ENCODE measurements around the gene ASXL2. TPM values are rescaled to one million over a fixed set of nuclear protein-coding genes. Genes with fewer than 3 reads are reported as not detected.

Gene ASXL2
- total RNA-seq, 4 donors from 2014 or later: 19.2 to 23.5 (median 20.4) TPM

DNA sequence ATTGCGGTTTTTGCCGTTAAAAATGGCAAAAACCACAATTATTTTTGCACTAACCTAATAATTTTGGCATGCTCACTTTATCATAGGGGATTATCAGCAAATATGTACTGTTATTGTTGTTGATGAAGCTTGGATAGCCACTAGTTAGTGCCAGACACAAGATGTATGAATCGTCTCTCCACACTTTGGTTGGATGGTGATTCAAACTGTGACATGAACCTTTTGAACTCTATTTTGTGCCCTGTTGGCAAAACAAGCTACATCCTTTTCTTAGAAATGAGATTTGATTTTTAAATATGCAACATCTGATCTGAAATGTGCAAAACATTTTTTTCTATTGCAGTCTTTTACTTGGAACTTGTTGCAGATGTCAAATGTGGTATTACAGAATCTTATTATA lies 156.1 kb downstream of the ASXL2 start:
- Histone ChIP-seq H3K9me3 (no peaks in the 10 kb centered on the region), H3K4me3 (replicated peaks in 1 of 3) (no peak overlapping the region), H3K4me1 (no peaks in the 10 kb centered on the region), H3K36me3 (no peaks in the 10 kb centered on the region), H3K27ac (no peak overlapping the region), H3K27me3 (no peaks in the 10 kb centered on the region)
- 84 to 87% methylated on average over 3 of the region's 3 CpGs for WGBS, 2 donors
- intact Hi-C loops (cut with DNase I): no loop called here
- TF ChIP-seq POLR2A (IDR thresholded peaks at IDR 0.05): no peak
- TF ChIP-seq, protein P1, sequence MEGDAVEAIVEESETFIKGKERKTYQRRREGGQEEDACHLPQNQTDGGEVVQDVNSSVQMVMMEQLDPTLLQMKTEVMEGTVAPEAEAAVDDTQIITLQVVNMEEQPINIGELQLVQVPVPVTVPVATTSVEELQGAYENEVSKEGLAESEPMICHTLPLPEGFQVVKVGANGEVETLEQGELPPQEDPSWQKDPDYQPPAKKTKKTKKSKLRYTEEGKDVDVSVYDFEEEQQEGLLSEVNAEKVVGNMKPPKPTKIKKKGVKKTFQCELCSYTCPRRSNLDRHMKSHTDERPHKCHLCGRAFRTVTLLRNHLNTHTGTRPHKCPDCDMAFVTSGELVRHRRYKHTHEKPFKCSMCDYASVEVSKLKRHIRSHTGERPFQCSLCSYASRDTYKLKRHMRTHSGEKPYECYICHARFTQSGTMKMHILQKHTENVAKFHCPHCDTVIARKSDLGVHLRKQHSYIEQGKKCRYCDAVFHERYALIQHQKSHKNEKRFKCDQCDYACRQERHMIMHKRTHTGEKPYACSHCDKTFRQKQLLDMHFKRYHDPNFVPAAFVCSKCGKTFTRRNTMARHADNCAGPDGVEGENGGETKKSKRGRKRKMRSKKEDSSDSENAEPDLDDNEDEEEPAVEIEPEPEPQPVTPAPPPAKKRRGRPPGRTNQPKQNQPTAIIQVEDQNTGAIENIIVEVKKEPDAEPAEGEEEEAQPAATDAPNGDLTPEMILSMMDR (IDR thresholded peaks at IDR 0.05): no peak
- no peak for DNase-seq

DNA sequence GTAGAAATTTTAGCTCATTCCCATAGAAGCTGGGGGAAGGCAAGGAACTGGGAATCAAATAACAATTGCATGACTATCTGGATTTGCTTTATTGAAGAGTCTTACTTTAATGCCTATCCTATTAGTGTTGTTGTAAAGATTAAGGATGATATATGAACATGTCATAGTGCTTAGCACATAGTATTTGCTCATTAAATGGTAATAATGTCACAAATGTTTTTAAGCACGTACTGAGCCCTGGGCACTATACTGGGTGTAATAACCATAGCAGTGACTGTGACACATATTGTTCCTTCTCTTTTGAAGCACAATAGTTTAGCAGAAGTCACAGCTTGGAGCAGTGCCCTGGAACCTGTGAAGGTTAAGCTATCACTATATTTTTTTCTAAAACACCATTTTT lies 157.7 kb downstream of the ASXL2 start:
- DNase-seq: no peak
- H3K27me3 ChIP-seq: no peaks in the 10 kb centered on the region
- no peaks in the 10 kb centered on the region for H3K4me1 ChIP-seq
- H3K27ac ChIP-seq: no peak overlapping the region
- no peaks in the 10 kb centered on the region for H3K9me3 ChIP-seq
- no peak for TF ChIP-seq POLR2A (IDR thresholded peaks at IDR 0.05)
- TF ChIP-seq, protein P1 (IDR thresholded peaks at IDR 0.05): no peak
- H3K4me3 ChIP-seq (replicated peaks in 1 of 3): no peak overlapping the region
- 81 to 88% methylated on average over 1 of the region's 1 CpG for WGBS, 2 donors
- H3K36me3 ChIP-seq: no peaks in the 10 kb centered on the region
- intact Hi-C loops (cut with DNase I): no loop called here

DNA sequence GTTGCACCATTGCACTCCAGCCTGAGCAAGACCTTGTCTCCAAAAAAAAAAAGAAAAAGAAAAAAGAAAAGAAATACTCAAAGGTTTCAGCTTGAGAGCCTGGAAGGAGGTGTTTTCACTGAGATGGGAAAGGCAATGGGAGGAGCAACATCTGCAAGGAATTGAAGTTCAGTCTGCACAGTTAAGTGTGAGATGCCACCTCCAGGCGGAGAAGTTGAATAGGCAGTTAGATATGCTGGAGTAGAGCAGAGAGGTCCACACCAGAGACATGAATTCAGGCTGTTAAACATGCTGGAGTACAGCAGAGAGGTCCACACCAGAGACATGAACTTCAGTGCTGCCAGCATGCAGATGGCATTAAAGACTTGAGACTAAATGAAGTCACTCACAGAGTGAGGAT lies 163.5 kb downstream of the ASXL2 start:
- no peak overlapping the region for H3K4me3 ChIP-seq (replicated peaks in 1 of 3)
- no peaks in the 10 kb centered on the region for H3K27me3 ChIP-seq
- H3K36me3 ChIP-seq: no peaks in the 10 kb centered on the region
- no peak for TF ChIP-seq POLR2A (IDR thresholded peaks at IDR 0.05)
- TF ChIP-seq, protein P1 (IDR thresholded peaks at IDR 0.05): no peak
- 89 to 94% methylated on average over 1 of the region's 1 CpG for WGBS, 2 donors
- intact Hi-C loops (cut with DNase I): no loop called here
- H3K9me3 ChIP-seq: no peaks in the 10 kb centered on the region
- no peaks in the 10 kb centered on the region for H3K4me1 ChIP-seq
- no peak for DNase-seq
- H3K27ac ChIP-seq: no peak overlapping the region

DNA sequence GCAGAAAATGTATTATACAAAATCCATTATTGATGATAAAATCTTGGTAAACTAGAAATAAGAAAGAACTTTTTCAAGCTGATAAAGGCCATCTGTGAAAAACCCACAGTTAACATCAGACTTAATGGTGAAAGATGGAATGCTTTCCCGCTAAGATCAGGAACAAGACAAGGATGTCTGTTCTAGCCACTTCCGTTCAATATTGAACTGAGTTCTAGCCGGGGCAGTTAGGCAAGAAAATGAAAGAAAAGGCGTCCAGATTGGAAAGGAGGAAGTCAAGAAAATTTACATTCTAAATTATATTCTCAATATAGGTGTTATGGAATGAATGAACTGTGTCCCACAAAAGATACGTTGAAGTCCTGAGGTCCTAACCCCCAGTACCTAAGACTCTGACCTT lies 165.8 kb downstream of the ASXL2 start:
- intact Hi-C loops (cut with DNase I): no loop called here
- 78 to 89% methylated on average over 5 of the region's 5 CpGs for WGBS, 2 donors
- H3K4me1 ChIP-seq: no peaks in the 10 kb centered on the region

DNA sequence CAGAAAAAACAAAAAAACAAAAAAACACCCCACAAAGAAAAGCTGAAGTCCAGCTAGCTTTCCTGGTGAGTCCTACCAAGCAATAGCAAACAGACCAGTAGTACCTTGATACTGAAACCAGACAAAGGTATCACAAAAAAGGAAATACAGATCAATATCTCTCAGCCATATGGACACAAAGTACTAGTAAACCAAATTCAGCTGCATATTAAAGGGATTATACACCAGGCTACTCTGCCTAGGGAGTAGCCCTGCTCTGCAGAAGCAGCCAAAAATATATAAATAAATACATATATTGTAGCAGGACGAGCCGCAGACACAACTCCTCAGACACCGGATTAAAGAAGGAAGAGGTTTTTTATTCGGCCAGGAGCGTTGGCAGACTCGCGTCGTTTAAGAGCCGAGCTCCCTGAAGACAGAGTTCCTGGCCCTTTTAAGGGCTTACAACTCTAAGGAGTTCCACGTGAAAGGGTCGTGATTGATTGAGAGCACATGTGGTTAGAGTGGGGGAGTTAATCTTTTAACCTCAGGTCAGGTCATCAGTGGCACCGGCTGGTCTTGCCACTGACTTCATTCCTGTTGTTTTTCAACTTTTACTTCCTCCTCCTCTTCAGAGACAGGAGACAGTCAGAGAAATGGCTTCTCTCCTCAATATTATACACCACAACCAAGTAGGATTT lies 166.5 kb downstream of the ASXL2 start:
- Histone ChIP-seq H3K9me3 (no peaks in the 10 kb centered on the region), H3K27me3 (no peaks in the 10 kb centered on the region), H3K4me1 (no peaks in the 10 kb centered on the region), H3K36me3 (no peaks in the 10 kb centered on the region), H3K4me3 (replicated peaks in 1 of 3) (no peak overlapping the region), H3K27ac (no peak overlapping the region)
- intact Hi-C loops (cut with DNase I): no loop called here
- no peak for DNase-seq
- no peak for TF ChIP-seq POLR2A (IDR thresholded peaks at IDR 0.05)
- TF ChIP-seq, protein P1 (IDR thresholded peaks at IDR 0.05): no peak
- WGBS, 2 donors: 5 to 13% methylated on average over 12 of the region's 12 CpGs

More for the DNA sequence above, 165.8 kb downstream of the ASXL2 start:
- no peaks in the 10 kb centered on the region for H3K27me3 ChIP-seq
- no peaks in the 10 kb centered on the region for H3K36me3 ChIP-seq
- no peak for TF ChIP-seq POLR2A (IDR thresholded peaks at IDR 0.05)
- TF ChIP-seq, protein P1 (IDR thresholded peaks at IDR 0.05): no peak
- no peak overlapping the region for H3K4me3 ChIP-seq (replicated peaks in 1 of 3)
- no peak overlapping the region for H3K27ac ChIP-seq
- no peak for DNase-seq
- no peaks in the 10 kb centered on the region for H3K9me3 ChIP-seq
